Gastrocnemius medialis (tissue), 4 donors: ENCODE results near the gene GPR132. TPM values are rescaled to one million over a fixed set of nuclear protein-coding genes. Genes with fewer than 3 reads are reported as not detected.
"Not testable (repeated sequence)": the region's sequence is repeated elsewhere in the genome, so short reads cannot be mapped to it uniquely, and the experiment has no call there.

ENCODE experiments used
- ATAC-seq, 2 donors: fragments of 150-250 bp; one replicate each; pipeline ENCODE4 v1.9.1; 2016
- DNase-seq, 2 donors: peaks; one replicate each; pipeline ENCODE4 v3.0.0-alpha.2; 2019
- H3K27ac ChIP-seq, 4 donors: fragments of 200-600 bp; sonication (generic); 1 replicate in 1 of 4; 2 replicates in 3 of 4; pipeline ENCODE4 v1.5.1; 2016 to 2018; ENCODE audit warnings: mild to moderate bottlenecking in 2 of 4, moderate library complexity in 1 of 4
- H3K27me3 ChIP-seq, 3 donors: fragments of 200-600 bp; sonication (generic) in 2 of 3; 1 replicate in 1 of 3; 2 replicates in 2 of 3; pipeline versions ENCODE4 v1.5.1 to v1.6.0; 2016 to 2019; ENCODE audit warnings: mild to moderate bottlenecking in 1 of 3, moderate library complexity in 1 of 3
- H3K36me3 ChIP-seq, 2 donors: fragments of 200-600 bp; sonication (generic) in 1 of 2; one replicate each; pipeline ENCODE4 v1.5.1; 2017 to 2018
- H3K4me1 ChIP-seq, 2 donors: fragments of 200-600 bp; sonication (generic) in 1 of 2; one replicate each; pipeline ENCODE4 v1.5.1; 2016 to 2017; ENCODE audit warnings: mild to moderate bottlenecking in 2 of 2
- H3K4me3 ChIP-seq, 4 donors: fragments of 200-600 bp; sonication (generic) in 3 of 4; 1 replicate in 1 of 4; 2 replicates in 3 of 4; pipeline ENCODE4 v1.5.1; 2016 to 2019; ENCODE audit warnings: mild to moderate bottlenecking in 2 of 4
- H3K9me3 ChIP-seq, 3 donors: fragments of 200-600 bp; sonication (generic) in 2 of 3; 1 replicate in 1 of 3; 2 replicates in 2 of 3; pipeline ENCODE4 v1.5.1; 2016 to 2019
- CTCF ChIP-seq, 5 experiments: fragments of 450-650 bp in 3 of 5; fragments of 200-600 bp in 2 of 5; sonication (generic) in 2 of 5; IDR thresholded peaks in 4 of 5; conservative IDR thresholded peaks in 1 of 5; 1 replicate in 4 of 5; 2 replicates in 1 of 5; pipeline ENCODE4 v1.5.1; 2016 to 2019; ENCODE audit warnings: antibody characterized with exemption in 5 of 5, mild to moderate bottlenecking in 3 of 5, moderate library complexity in 3 of 5
- POLR2A ChIP-seq, 2 donors: fragments of 450-650 bp; IDR thresholded peaks; one replicate each; pipeline ENCODE4 v1.6.1; 2017; ENCODE audit warnings: antibody characterized with exemption in 2 of 2, mild to moderate bottlenecking in 2 of 2, moderate library complexity in 2 of 2
- in situ Hi-C, 4 donors: fragments of 200-750 bp; cut with MboI; loops; one replicate each; pipeline versions ENCODE4 v1.15.0 to v1.8.0; 2017; ENCODE audit warnings: low sequenced_read_pairs in 4 of 4
- intact Hi-C: fragments of 100-400 bp; cut with DNase I; formaldehyde crosslinking; loops from one replicate; pipeline ENCODE4 v1.15.1; 2023; ENCODE audit warnings: low total_unique reads
- total RNA-seq, 4 donors: library from RNA; depleted of rRNA; stranded (reverse); fragments of >200 nt; gene quantifications; one replicate each; pipeline versions ENCODE4 v1.1.0 to v1.2.3, GENCODE V29; 2016

Gene GPR132
- total RNA-seq, 4 donors from 2014 or later, result 0.07 to 0.61 (median 0.26) TPM

GRCh38 chr14:105041841-105042765 is 23.1 kb downstream of the GPR132 start:
- peaks cover 0 to 5% (median 0%) of the 10 kb centered on the region in 3 donors for H3K27me3 ChIP-seq
- ATAC-seq, result no peak
- in situ Hi-C loops (loop anchor here in 1 of 4 donors (5.0 kb wide), 1 partner anchor 60 kb away; no protein-coding TSS in a partner anchor), intact Hi-C loops (no loop called here)
- H3K4me3 ChIP-seq, result no peak overlapping the region
- H3K4me1 ChIP-seq, result no peaks in the 10 kb centered on the region
- no peak overlapping the region for H3K27ac ChIP-seq
- DNase-seq, result no peak
- TF ChIP-seq POLR2A (IDR thresholded peaks at IDR 0.05) (no peak), CTCF (IDR thresholded peaks at IDR 0.05 in 4 of 5, conservative IDR thresholded peaks at IDR 0.05 in 1 of 5) (no peak)
- H3K36me3 ChIP-seq, result no peaks in the 10 kb centered on the region
- H3K9me3 ChIP-seq, result no peaks in the 10 kb centered on the region

DNA sequence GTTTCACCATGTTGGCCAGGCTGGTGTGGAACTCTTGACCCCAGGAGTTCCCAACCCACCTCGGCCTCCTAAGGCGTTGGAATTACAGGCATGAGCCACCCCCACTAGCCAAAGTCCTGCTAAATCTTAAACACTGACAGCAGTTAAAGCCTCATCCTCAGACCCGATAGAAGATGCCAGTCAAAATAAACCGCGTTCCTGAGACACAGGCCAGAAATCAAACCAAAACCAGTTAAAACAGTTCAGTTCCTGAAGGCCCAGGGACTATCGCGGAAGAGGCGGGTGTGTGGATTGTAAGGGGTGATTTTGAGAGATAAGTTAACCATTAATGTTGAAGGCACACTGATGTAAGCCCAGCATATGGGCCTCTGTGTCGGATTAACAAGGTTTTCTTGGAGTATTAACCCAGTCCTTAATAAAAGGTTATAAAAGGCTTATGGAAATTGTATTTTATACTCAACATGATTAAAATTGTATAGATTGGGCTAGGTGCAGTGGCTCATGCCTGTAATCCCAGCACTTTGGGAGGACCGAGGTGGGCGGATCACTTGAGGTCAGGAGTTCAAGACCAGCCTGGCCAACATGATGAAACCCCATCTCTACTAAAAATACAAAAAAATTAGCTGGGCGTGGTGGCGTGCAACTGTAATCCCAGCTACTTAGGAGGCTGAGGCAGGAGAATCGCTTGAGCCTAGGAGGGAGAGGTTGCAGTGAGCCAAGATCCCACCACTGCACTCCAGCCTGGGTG is 25.6 kb downstream of the GPR132 start:
- no peak for TF ChIP-seq CTCF (IDR thresholded peaks at IDR 0.05 in 4 of 5, conservative IDR thresholded peaks at IDR 0.05 in 1 of 5)
- TF ChIP-seq POLR2A (IDR thresholded peaks at IDR 0.05), result no peak
- DNase-seq (no peak), ATAC-seq (no peak)
- Histone ChIP-seq H3K36me3 (no peaks in the 10 kb centered on the region), H3K9me3 (no peaks in the 10 kb centered on the region), H3K27ac (no peak overlapping the region), H3K4me3 (no peak overlapping the region), H3K27me3 (peaks cover 1 to 4% (median 2%) of the 10 kb centered on the region in 3 donors), H3K4me1 (no peaks in the 10 kb centered on the region)
- in situ Hi-C loops (loop anchor here in 1 of 4 donors (5.0 kb wide), 1 partner anchor 57 kb away; no protein-coding TSS in a partner anchor), intact Hi-C loops (no loop called here)

DNA sequence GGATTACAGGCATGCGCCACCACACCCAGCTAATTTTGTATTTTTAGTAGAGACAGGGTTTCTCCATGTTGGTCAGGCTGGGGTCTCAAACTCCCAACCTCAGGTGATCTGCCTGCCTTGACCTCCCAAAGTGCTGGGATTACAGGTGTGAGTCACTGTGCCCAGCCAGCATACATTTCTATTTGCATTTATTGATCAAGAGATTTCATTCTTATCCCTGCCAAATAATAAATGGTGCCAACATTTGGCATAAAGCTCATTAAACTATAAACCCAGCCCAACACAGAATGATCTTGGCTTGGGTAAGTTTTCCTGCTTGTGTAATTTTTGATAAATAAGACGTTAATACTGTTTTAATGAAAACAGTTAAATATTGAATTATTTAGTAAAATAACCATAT is 29.6 kb downstream of the GPR132 start:
- peaks cover 4 to 25% (median 23%) of the 10 kb centered on the region in 3 donors for H3K27me3 ChIP-seq
- in situ Hi-C loops, intact Hi-C loops, ATAC-seq, H3K27ac ChIP-seq, H3K9me3 ChIP-seq, H3K36me3 ChIP-seq, H3K4me1 ChIP-seq, DNase-seq, H3K4me3 ChIP-seq: not testable (repeated sequence)

- Histone ChIP-seq H3K27ac (no peak overlapping the region), H3K4me3 (no peak overlapping the region), H3K27me3 (peaks cover 7 to 25% (median 23%) of the 10 kb centered on the region in 3 donors), H3K9me3 (no peaks in the 10 kb centered on the region), H3K36me3 (no peaks in the 10 kb centered on the region), H3K4me1 (no peaks in the 10 kb centered on the region)
- TF ChIP-seq POLR2A (IDR thresholded peaks at IDR 0.05) (no peak), CTCF (IDR thresholded peaks at IDR 0.05 in 4 of 5, conservative IDR thresholded peaks at IDR 0.05 in 1 of 5) (no peak)
- in situ Hi-C loops, result no loop called here
- ATAC-seq, result no peak
- DNase-seq, result no peak
- intact Hi-C loops, result no loop called here
Observed at GRCh38 chr14:105034315-105035039, 30.8 kb downstream of the GPR132 start.

DNA sequence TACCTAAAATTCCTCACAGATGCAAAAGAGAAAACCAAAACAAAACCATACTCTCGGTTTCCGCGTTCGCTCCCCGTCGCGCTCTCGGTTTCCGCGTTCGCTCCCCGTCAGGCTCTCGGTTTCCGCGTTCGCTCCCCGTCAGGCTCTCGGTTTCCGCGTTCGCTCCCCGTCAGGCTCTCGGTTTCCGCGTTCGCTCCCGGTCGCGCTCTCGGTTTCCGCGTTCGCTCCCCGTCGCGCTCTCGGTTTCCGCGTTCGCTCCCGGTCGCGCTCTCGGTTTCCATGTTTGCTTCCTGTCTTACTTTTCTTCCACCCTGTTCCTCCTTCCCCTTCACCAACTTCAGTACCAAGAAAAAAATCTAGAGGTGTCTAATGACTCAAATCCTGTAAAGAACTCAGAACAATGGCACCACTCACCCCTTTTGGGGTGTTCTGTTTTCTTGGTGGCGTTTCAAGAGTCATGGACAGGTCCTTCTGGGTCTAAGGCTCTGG is 31.8 kb downstream of the GPR132 start:
- in situ Hi-C loops, intact Hi-C loops, H3K9me3 ChIP-seq, DNase-seq, ATAC-seq, H3K36me3 ChIP-seq, H3K4me1 ChIP-seq: not testable (repeated sequence)
- peak overlapping the region; percentile 8 to 50 (median 42) for H3K4me3 ChIP-seq
- peaks cover 10 to 28% (median 25%) of the 10 kb centered on the region in 3 donors for H3K27me3 ChIP-seq
- peak overlapping the region in 1 of 4 donors; percentile 11 for H3K27ac ChIP-seq

- H3K4me3 ChIP-seq, result peak overlapping the region in 1 of 4 donors; percentile 50
Observed at GRCh38 chr14:105032451-105032901, 32.8 kb downstream of the GPR132 start.

More at GRCh38 chr14:105032451-105032901, 32.8 kb downstream of the GPR132 start:
- H3K4me1 ChIP-seq, intact Hi-C loops, H3K9me3 ChIP-seq, ATAC-seq, DNase-seq, H3K36me3 ChIP-seq, H3K27ac ChIP-seq, in situ Hi-C loops: not testable (repeated sequence)
- peaks cover 10 to 30% (median 25%) of the 10 kb centered on the region in 3 donors for H3K27me3 ChIP-seq
